KMS-11 (cell line): Measurements from ENCODE around the gene GPR84.

Source experiments
- H2AFZ ChIP-seq: fragments of 200-600 bp; sonication (generic); 2 replicates; pipeline ENCODE4 v1.6.1; 2016; ENCODE audit warnings: antibody characterized with exemption, mixed run types, low read depth
- H3K27ac ChIP-seq: fragments of 200-600 bp; sonication (generic); 2 replicates; pipeline ENCODE4 v1.6.1; 2016; ENCODE audit warnings: mild to moderate bottlenecking, mixed run types
- H3K27me3 ChIP-seq: fragments of 200-600 bp; sonication (generic); 2 replicates; pipeline ENCODE4 v1.6.1; 2017; ENCODE audit warnings: mild to moderate bottlenecking, low read depth, mixed run types, moderate library complexity; ENCODE audit not compliant: insufficient read depth
- H3K36me3 ChIP-seq: fragments of 200-600 bp; sonication (generic); 2 replicates; pipeline ENCODE4 v1.6.1; 2017; ENCODE audit warnings: mild to moderate bottlenecking, mixed run types; ENCODE audit not compliant: insufficient read depth
- H3K4me1 ChIP-seq: fragments of 200-600 bp; sonication (generic); 2 replicates; pipeline ENCODE4 v1.6.1; 2016; ENCODE audit warnings: mild to moderate bottlenecking, low read depth, mixed run types; ENCODE audit not compliant: poor library complexity, severe bottlenecking
- H3K4me2 ChIP-seq: fragments of 200-600 bp; sonication (generic); 2 replicates; pipeline ENCODE4 v1.7.0; 2016; ENCODE audit warnings: mild to moderate bottlenecking, mixed run types
- H3K4me3 ChIP-seq: fragments of 200-600 bp; sonication (generic); IDR thresholded peaks from 2 replicates; pipeline ENCODE4 v1.6.1; 2017; ENCODE audit warnings: low read depth, low read length, mixed read lengths; ENCODE audit not compliant: insufficient read depth
- H3K79me2 ChIP-seq: fragments of 200-600 bp; sonication (generic); 2 replicates; pipeline ENCODE4 v1.6.1; 2016; ENCODE audit warnings: low read depth, mixed run types; ENCODE audit not compliant: insufficient read depth
- H3K9ac ChIP-seq: fragments of 200-600 bp; sonication (generic); 2 replicates; pipeline ENCODE4 v1.6.1; 2016; ENCODE audit warnings: mild to moderate bottlenecking, mixed run types
- H4K20me1 ChIP-seq: fragments of 200-600 bp; sonication (generic); 2 replicates; pipeline ENCODE4 v1.6.1; 2016; ENCODE audit warnings: mild to moderate bottlenecking, mixed run types; ENCODE audit not compliant: insufficient read depth
- CTCF ChIP-seq: fragments of 200-600 bp; sonication (generic); conservative IDR thresholded peaks from 2 replicates; pipeline ENCODE4 v1.6.1; 2017; ENCODE audit warnings: low read depth, mild to moderate bottlenecking, antibody characterized with exemption, low read length, moderate library complexity, mixed read lengths

The GPR84 gene

GRCh38 chr12:54371328-54372112 lies 7.2 kb upstream of the GPR84 start:
- H4K20me1 ChIP-seq = no peaks in the 10 kb centered on the region
- no peak overlapping the region for H2AFZ ChIP-seq
- H3K4me2 ChIP-seq = no peak overlapping the region
- no peak overlapping the region for H3K4me3 ChIP-seq
- peaks cover 20% of the 10 kb centered on the region for H3K4me1 ChIP-seq
- no peak for TF ChIP-seq CTCF
- no peak overlapping the region for H3K27ac ChIP-seq
- H3K27me3 ChIP-seq = peaks cover 17% of the 10 kb centered on the region; the same call in 1 of the 2 replicates
- H3K9ac ChIP-seq = no peak overlapping the region
- no peaks in the 10 kb centered on the region for H3K79me2 ChIP-seq
- H3K36me3 ChIP-seq = no peaks in the 10 kb centered on the region

GRCh38 chr12:54370171-54370730 lies 6.0 kb upstream of the GPR84 start:
- Histone ChIP-seq H3K9ac (no peak overlapping the region), H3K4me2 (no peak overlapping the region), H3K4me1 (peaks cover 17% of the 10 kb centered on the region), H2AFZ (no peak overlapping the region), H3K36me3 (no peaks in the 10 kb centered on the region), H4K20me1 (no peaks in the 10 kb centered on the region), H3K4me3 (no peak overlapping the region), H3K27me3 (peaks cover 30% of the 10 kb centered on the region; the same call in 1 of the 2 replicates), H3K27ac (no peak overlapping the region), H3K79me2 (no peaks in the 10 kb centered on the region)
- no peak for TF ChIP-seq CTCF

- Histone ChIP-seq H3K27me3 (peaks cover 36% of the 10 kb centered on the region), H3K4me2 (no peak overlapping the region), H3K4me1 (peaks cover 15% of the 10 kb centered on the region), H3K4me3 (no peak overlapping the region), H4K20me1 (no peaks in the 10 kb centered on the region), H3K27ac (no peak overlapping the region), H3K79me2 (no peaks in the 10 kb centered on the region), H2AFZ (no peak overlapping the region), H3K9ac (no peak overlapping the region), H3K36me3 (no peaks in the 10 kb centered on the region)
- no peak for TF ChIP-seq CTCF
These were observed 5.4 kb upstream of the GPR84 start for GRCh38 chr12:54369597-54370131.

GRCh38 chr12:54368709-54369596 lies 4.7 kb upstream of the GPR84 start:
- Histone ChIP-seq H3K27ac (no peak overlapping the region), H3K4me3 (no peak overlapping the region), H4K20me1 (no peaks in the 10 kb centered on the region), H3K27me3 (peaks cover 43% of the 10 kb centered on the region), H3K9ac (no peak overlapping the region; the same call in 1 of the 2 replicates), H3K4me1 (peaks cover 17% of the 10 kb centered on the region), H3K4me2 (peak overlapping the region; percentile 34), H3K36me3 (no peaks in the 10 kb centered on the region), H2AFZ (peak overlapping the region; percentile 80), H3K79me2 (no peaks in the 10 kb centered on the region)
- peak; percentile 99 for TF ChIP-seq CTCF
